Breast epithelium (tissue), 4 donors: ENCODE measurements around the gene LOXL4. TPM values are rescaled to one million over a fixed set of nuclear protein-coding genes. Genes with fewer than 3 reads are reported as not detected.
A peak's percentile ranks its signal among the peaks of the same experiment; 100 is the strongest.

Source experiments
- DNase-seq, 2 donors: peaks; one replicate each; pipeline ENCODE4 v3.0.0-alpha.2; 2019; ENCODE audit warnings: low spot score in 2 of 2
- H3K27ac ChIP-seq, 2 donors: fragments of 200-600 bp; sonication (generic) in 1 of 2; one replicate each; pipeline ENCODE4 v1.5.1; 2016 to 2019; ENCODE audit warnings: mild to moderate bottlenecking in 1 of 2
- H3K27me3 ChIP-seq, 2 donors: fragments of 200-600 bp; sonication (generic) in 1 of 2; one replicate each; pipeline versions ENCODE4 v1.5.1 to v1.6.0; 2017 to 2019; ENCODE audit warnings: control low read depth in 1 of 2, mild to moderate bottlenecking in 1 of 2
- H3K36me3 ChIP-seq: fragments of 200-600 bp; one replicate; pipeline ENCODE4 v1.5.1; 2019
- H3K4me1 ChIP-seq, 2 donors: fragments of 200-600 bp; sonication (generic); one replicate each; pipeline ENCODE4 v1.5.1; 2016 to 2019; ENCODE audit warnings: control low read depth in 1 of 2
- H3K4me3 ChIP-seq, 3 donors: fragments of 200-600 bp; sonication (generic); 1 replicate in 2 of 3; 2 replicates in 1 of 3; pipeline ENCODE4 v1.5.1; 2016 to 2019; ENCODE audit warnings: mild to moderate bottlenecking in 3 of 3, moderate library complexity in 2 of 3
- H3K9me3 ChIP-seq, 2 donors: fragments of 200-600 bp; sonication (generic) in 1 of 2; one replicate each; pipeline ENCODE4 v1.5.1; 2016 to 2019; ENCODE audit warnings: control low read depth in 1 of 2
- CTCF ChIP-seq, 3 donors: fragments of 450-650 bp; IDR thresholded peaks; one replicate each; pipeline ENCODE4 v1.5.1; 2016 to 2017; ENCODE audit warnings: antibody characterized with exemption in 3 of 3, mild to moderate bottlenecking in 3 of 3, moderate library complexity in 3 of 3
- POLR2A ChIP-seq: fragments of 450-650 bp; IDR thresholded peaks from one replicate; pipeline ENCODE4 v1.6.1; 2016; ENCODE audit warnings: antibody characterized with exemption, mild to moderate bottlenecking, moderate library complexity
- POLR2AphosphoS5 ChIP-seq, 3 donors: sonication (generic); formaldehyde crosslinking; IDR thresholded peaks; one replicate each; pipeline ENCODE4 v1.6.1; 2017; ENCODE audit warnings: antibody characterized with exemption in 3 of 3
- intact Hi-C: fragments of 100-400 bp; cut with DNase I; formaldehyde crosslinking; loops from one replicate; pipeline ENCODE4 v1.15.1; 2023; ENCODE audit warnings: low total_unique reads
- total RNA-seq, 3 donors: library from RNA; depleted of rRNA; stranded (reverse); fragments of >200 nt; gene quantifications; one replicate each; pipeline ENCODE4 v1.1.0, GENCODE V29; 2016

Gene LOXL4
- total RNA-seq, 3 donors from 2014 or later: 6.9 to 26.1 (median 6.9) TPM

GRCh38 chr10:98273057-98273850 lies 5.3 kb upstream of the LOXL4 start:
- H3K4me1 ChIP-seq: peaks cover 11 to 14% of the 10 kb centered on the region in 2 donors
- TF ChIP-seq CTCF (IDR thresholded peaks at IDR 0.05) (no peak), POLR2AphosphoS5 (IDR thresholded peaks at IDR 0.05) (no peak), POLR2A (no peak)
- H3K27ac ChIP-seq: peak overlapping the region in 1 of 2 donors; percentile 22
- H3K4me3 ChIP-seq: no peak overlapping the region
- DNase-seq: no peak
- intact Hi-C loops: no loop called here
- H3K27me3 ChIP-seq: no peaks in the 10 kb centered on the region
- no peaks in the 10 kb centered on the region for H3K36me3 ChIP-seq
- no peaks in the 10 kb centered on the region for H3K9me3 ChIP-seq

GRCh38 chr10:98272656-98273055 lies 4.7 kb upstream of the LOXL4 start:
- Histone ChIP-seq H3K27me3 (no peaks in the 10 kb centered on the region), H3K9me3 (no peaks in the 10 kb centered on the region), H3K36me3 (no peaks in the 10 kb centered on the region), H3K4me1 (peaks cover 11 to 15% of the 10 kb centered on the region in 2 donors), H3K27ac (peak overlapping the region in 1 of 2 donors; percentile 22), H3K4me3 (no peak overlapping the region)
- intact Hi-C loops: no loop called here
- no peak for DNase-seq
- TF ChIP-seq POLR2A (no peak), CTCF (IDR thresholded peaks at IDR 0.05) (no peak), POLR2AphosphoS5 (IDR thresholded peaks at IDR 0.05) (no peak)

GRCh38 chr10:98272245-98272644 lies 4.3 kb upstream of the LOXL4 start:
- Histone ChIP-seq H3K4me1 (peaks cover 11 to 19% of the 10 kb centered on the region in 2 donors), H3K36me3 (no peaks in the 10 kb centered on the region), H3K4me3 (no peak overlapping the region), H3K9me3 (no peaks in the 10 kb centered on the region), H3K27me3 (no peaks in the 10 kb centered on the region), H3K27ac (no peak overlapping the region)
- intact Hi-C loops: no loop called here
- DNase-seq: no peak
- no peak for TF ChIP-seq POLR2A
- no peak for TF ChIP-seq POLR2AphosphoS5 (IDR thresholded peaks at IDR 0.05)

- H3K4me1 ChIP-seq: peaks cover 11 to 27% of the 10 kb centered on the region in 2 donors
- TF ChIP-seq POLR2A (no peak), CTCF (IDR thresholded peaks at IDR 0.05) (no peak), POLR2AphosphoS5 (IDR thresholded peaks at IDR 0.05) (no peak)
- intact Hi-C loops: no loop called here
- H3K27me3 ChIP-seq: no peaks in the 10 kb centered on the region
- H3K27ac ChIP-seq: peak overlapping the region; percentile 59 to 90
- no peak for DNase-seq
- H3K4me3 ChIP-seq: no peak overlapping the region
- no peaks in the 10 kb centered on the region for H3K9me3 ChIP-seq
- no peaks in the 10 kb centered on the region for H3K36me3 ChIP-seq
Measured at GRCh38 chr10:98270786-98271185, 2.8 kb upstream of the LOXL4 start.

- Histone ChIP-seq H3K4me3 (no peak overlapping the region), H3K27me3 (no peaks in the 10 kb centered on the region), H3K36me3 (no peaks in the 10 kb centered on the region), H3K9me3 (no peaks in the 10 kb centered on the region), H3K27ac (peak overlapping the region; percentile 90 to 93), H3K4me1 (peaks cover 11 to 27% of the 10 kb centered on the region in 2 donors)
- intact Hi-C loops: no loop called here
- TF ChIP-seq CTCF (IDR thresholded peaks at IDR 0.05) (no peak), POLR2A (no peak), POLR2AphosphoS5 (IDR thresholded peaks at IDR 0.05) (no peak)
- no peak for DNase-seq
Measured at GRCh38 chr10:98270073-98270740, 2.2 kb upstream of the LOXL4 start.
